DND-41 (cell line): ENCODE measurements around the gene C2orf80.

Experiments used
- ATAC-seq: fragments of 200-7000 bp; cut with Tn5 transposase; 3 replicates; pipeline ENCODE4 v1.9.1; 2021; ENCODE audit warnings: low read depth; ENCODE audit not compliant: insufficient read depth
- DNase-seq: peaks from one replicate; pipeline ENCODE4 v3.0.0-alpha.2; 2020
- H2AFZ ChIP-seq: 2 replicates; pipeline ENCODE4 v1.6.0; 2012; ENCODE audit warnings: low read depth, low read length
- H3K27ac ChIP-seq: 2 replicates; pipeline ENCODE4 v1.5.1; 2012; ENCODE audit warnings: low read length, inconsistent platforms
- H3K27me3 ChIP-seq: fragments of 200-600 bp; sonication (generic); 2 replicates; pipeline ENCODE4 v1.6.0; 2012; ENCODE audit warnings: low read length, mild to moderate bottlenecking, inconsistent platforms; ENCODE audit not compliant: insufficient read depth, poor library complexity
- H3K36me3 ChIP-seq: 2 replicates; pipeline ENCODE4 v1.5.1; 2012; ENCODE audit warnings: low read length, inconsistent platforms; ENCODE audit not compliant: insufficient read depth
- H3K4me1 ChIP-seq: 2 replicates; pipeline ENCODE4 v1.5.1; 2012; ENCODE audit warnings: mild to moderate bottlenecking, low read length; ENCODE audit not compliant: insufficient read depth
- H3K4me2 ChIP-seq: 2 replicates; pipeline ENCODE4 v1.6.0; 2012; ENCODE audit warnings: mild to moderate bottlenecking, moderate library complexity, low read length, inconsistent platforms; ENCODE audit not compliant: insufficient read depth
- H3K4me3 ChIP-seq, 2 experiments: fragments of 200-600 bp in 1 of 2; shearing (Covaris generic) in 1 of 2; 2 replicates each; pipeline ENCODE4 v1.5.1; 2012 to 2016; ENCODE audit warnings: inconsistent platforms in 2 of 2, low read length in 2 of 2, mild to moderate bottlenecking in 2 of 2, low read depth in 1 of 2, moderate library complexity in 1 of 2
- H3K79me2 ChIP-seq: 2 replicates; pipeline ENCODE4 v1.6.0; 2012; ENCODE audit warnings: low read length, inconsistent platforms; ENCODE audit not compliant: insufficient read depth
- H3K9ac ChIP-seq: 2 replicates; pipeline ENCODE4 v1.6.0; 2012; ENCODE audit warnings: low read depth, mild to moderate bottlenecking, inconsistent platforms, low read length, moderate library complexity
- H3K9me3 ChIP-seq: 2 replicates; pipeline ENCODE4 v1.5.1; 2012; ENCODE audit warnings: low read length, moderate library complexity, mild to moderate bottlenecking, inconsistent platforms; ENCODE audit not compliant: insufficient read depth, severe bottlenecking
- H4K20me1 ChIP-seq: 2 replicates; pipeline ENCODE4 v1.6.0; 2012; ENCODE audit warnings: low read length; ENCODE audit not compliant: insufficient read depth
- EZH2 ChIP-seq: IDR thresholded peaks from 3 replicates; pipeline ENCODE4 v1.6.1; 2012; ENCODE audit warnings: borderline replicate concordance, low read depth, mild to moderate bottlenecking, moderate library complexity, low read length, inconsistent platforms; ENCODE audit not compliant: severe bottlenecking
- TF ChIP-seq, protein P1 (sequence below): IDR thresholded peaks from 2 replicates; pipeline ENCODE4 v1.5.1; 2012; ENCODE audit warnings: borderline replicate concordance, low read length, moderate library complexity, mild to moderate bottlenecking; ENCODE audit not compliant: poor library complexity, severe bottlenecking; ENCODE audit errors: extremely low read depth

The C2orf80 gene

DNA sequence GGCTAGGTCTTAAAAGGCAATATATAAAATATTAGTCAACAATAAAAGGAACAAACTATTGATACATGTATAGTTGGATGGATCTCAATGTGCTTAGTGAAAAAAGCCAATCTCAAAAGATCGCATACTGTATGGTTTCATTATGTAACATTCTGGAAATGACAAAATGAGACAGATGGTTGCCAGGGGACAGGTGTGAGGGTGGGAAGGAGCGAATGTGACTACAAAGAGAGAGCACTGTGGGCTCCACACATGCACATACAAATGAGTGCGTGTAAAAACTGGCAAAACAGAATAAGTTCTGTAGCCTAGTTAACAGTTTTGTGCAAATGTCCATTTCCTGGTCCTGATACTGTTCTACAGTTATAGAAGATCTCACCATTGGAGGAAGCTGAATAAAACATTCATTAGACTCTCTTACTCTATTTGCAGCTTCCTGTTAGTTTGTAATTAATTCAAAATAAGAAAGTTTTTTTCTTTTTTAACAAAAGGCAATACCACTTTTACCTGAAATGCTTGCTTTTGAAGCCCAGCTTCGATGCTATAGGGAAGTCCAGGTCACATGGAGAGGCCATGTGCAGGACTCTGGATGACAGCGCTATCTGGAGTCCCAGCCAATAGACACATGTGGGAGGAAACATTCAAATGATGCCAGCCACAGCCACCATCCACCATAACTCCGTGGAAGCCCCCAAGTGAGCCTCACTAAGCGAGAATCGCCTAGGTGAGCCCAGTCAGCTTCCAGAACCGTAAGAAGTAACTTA is 21.0 kb upstream of the C2orf80 start:
- H3K27ac ChIP-seq = no peak overlapping the region

DNA sequence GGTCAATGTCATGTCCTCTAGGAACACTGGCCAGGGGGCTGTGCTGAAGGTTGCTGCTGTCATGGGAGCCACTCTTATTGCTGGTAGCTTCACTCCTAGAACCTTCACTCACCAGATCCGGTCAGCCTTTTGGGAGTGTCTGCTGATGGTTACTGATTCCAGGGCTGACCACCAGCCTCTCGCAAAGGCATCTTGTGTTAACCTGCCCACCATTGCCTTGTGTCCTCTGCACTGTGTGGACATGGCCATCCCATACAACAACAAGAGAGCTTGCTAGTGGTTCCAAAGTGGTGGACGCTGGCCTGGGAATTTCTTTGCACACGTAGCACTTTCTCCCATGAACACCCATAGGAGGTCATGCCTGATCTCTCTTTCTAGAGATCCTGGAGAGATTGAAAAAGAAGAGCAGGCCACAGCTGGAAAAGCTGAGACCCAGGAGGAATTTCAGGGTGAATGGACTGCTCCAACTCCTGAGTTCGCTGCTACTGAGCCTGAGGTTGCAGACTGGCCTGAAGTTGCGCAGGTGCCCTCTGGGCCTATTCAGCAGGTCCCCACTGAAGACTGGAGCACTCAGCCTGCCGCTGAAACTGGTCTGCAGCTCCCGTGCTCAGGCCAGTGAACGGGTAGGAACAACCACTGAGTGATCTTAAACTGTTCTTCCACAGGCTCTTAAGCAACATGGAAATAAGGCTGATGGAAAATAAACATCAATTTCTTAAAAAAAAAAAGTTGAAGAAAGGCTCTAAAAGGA is 18.7 kb upstream of the C2orf80 start:
- ATAC-seq = no peak

More for the DNA sequence above, 21.0 kb upstream of the C2orf80 start:
- no peaks in the 10 kb centered on the region for H3K9me3 ChIP-seq
- H3K27me3 ChIP-seq = no peaks in the 10 kb centered on the region
- DNase-seq (no peak), ATAC-seq (no peak)
- H3K36me3 ChIP-seq = no peaks in the 10 kb centered on the region
- TF ChIP-seq, protein P1, sequence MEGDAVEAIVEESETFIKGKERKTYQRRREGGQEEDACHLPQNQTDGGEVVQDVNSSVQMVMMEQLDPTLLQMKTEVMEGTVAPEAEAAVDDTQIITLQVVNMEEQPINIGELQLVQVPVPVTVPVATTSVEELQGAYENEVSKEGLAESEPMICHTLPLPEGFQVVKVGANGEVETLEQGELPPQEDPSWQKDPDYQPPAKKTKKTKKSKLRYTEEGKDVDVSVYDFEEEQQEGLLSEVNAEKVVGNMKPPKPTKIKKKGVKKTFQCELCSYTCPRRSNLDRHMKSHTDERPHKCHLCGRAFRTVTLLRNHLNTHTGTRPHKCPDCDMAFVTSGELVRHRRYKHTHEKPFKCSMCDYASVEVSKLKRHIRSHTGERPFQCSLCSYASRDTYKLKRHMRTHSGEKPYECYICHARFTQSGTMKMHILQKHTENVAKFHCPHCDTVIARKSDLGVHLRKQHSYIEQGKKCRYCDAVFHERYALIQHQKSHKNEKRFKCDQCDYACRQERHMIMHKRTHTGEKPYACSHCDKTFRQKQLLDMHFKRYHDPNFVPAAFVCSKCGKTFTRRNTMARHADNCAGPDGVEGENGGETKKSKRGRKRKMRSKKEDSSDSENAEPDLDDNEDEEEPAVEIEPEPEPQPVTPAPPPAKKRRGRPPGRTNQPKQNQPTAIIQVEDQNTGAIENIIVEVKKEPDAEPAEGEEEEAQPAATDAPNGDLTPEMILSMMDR = no peak
- TF ChIP-seq EZH2 = no peak
- H3K4me3 ChIP-seq = no peak overlapping the region
- no peak overlapping the region for H3K4me2 ChIP-seq
- H3K4me1 ChIP-seq = no peaks in the 10 kb centered on the region
- no peak overlapping the region for H3K9ac ChIP-seq
- H2AFZ ChIP-seq = no peak overlapping the region
- H3K79me2 ChIP-seq = no peaks in the 10 kb centered on the region
- H4K20me1 ChIP-seq = no peaks in the 10 kb centered on the region

DNA sequence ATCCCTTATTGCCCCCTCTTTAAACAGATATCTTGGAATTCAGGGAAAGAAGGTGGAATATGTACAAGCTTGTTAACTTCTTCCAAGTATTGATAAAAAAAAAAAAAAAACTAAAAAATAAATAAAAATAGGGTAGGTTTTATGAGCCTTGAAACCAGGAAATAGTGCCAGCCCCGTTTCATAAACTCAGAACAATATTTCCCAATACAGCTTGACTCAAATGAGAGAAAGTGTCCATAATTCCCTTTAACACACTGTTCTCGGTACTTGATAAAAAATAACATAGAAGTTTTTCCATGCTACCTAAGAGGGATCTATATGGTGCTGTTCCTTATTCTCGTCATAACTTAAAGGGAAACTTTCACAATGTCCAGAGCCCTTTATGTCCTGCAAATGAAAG is 17.9 kb upstream of the C2orf80 start:
- ATAC-seq = no peak

More for the DNA sequence above, 18.7 kb upstream of the C2orf80 start:
- Histone ChIP-seq H3K9ac (no peak overlapping the region), H3K27ac (no peak overlapping the region), H3K36me3 (no peaks in the 10 kb centered on the region), H3K27me3 (no peaks in the 10 kb centered on the region), H3K4me2 (no peak overlapping the region), H3K4me1 (no peaks in the 10 kb centered on the region), H3K9me3 (no peaks in the 10 kb centered on the region), H3K79me2 (no peaks in the 10 kb centered on the region), H2AFZ (no peak overlapping the region), H3K4me3 (no peak overlapping the region), H4K20me1 (no peaks in the 10 kb centered on the region)
- no peak for DNase-seq
- no peak for TF ChIP-seq EZH2
- TF ChIP-seq, protein P1 = no peak

More for the DNA sequence above, 17.9 kb upstream of the C2orf80 start:
- Histone ChIP-seq H3K27me3 (no peaks in the 10 kb centered on the region), H3K4me3 (no peak overlapping the region), H3K79me2 (no peaks in the 10 kb centered on the region), H3K9ac (no peak overlapping the region), H3K9me3 (no peaks in the 10 kb centered on the region), H3K36me3 (no peaks in the 10 kb centered on the region), H2AFZ (no peak overlapping the region), H3K4me1 (no peaks in the 10 kb centered on the region), H4K20me1 (no peaks in the 10 kb centered on the region), H3K4me2 (no peak overlapping the region), H3K27ac (no peak overlapping the region)
- TF ChIP-seq, protein P1 = no peak
- TF ChIP-seq EZH2 = no peak
- no peak for DNase-seq
